Ishikawa (cell line): Measurements from ENCODE around the gene GYPC.

Experiments used
- CEBPB ChIP-seq: IDR thresholded peaks from 2 replicates; pipeline ENCODE4 v1.6.1; 2012
- CREB1 ChIP-seq: IDR thresholded peaks from 2 replicates; pipeline ENCODE4 v1.6.1; 2012; ENCODE audit warnings: low read depth
- EGR1 ChIP-seq: IDR thresholded peaks from 2 replicates; pipeline ENCODE4 v1.6.1; 2012
- EP300 ChIP-seq: IDR thresholded peaks from 2 replicates; pipeline ENCODE4 v1.6.1; 2012; ENCODE audit warnings: borderline replicate concordance
- FOXM1 ChIP-seq: IDR thresholded peaks from 2 replicates; pipeline ENCODE4 v1.6.1; 2012; ENCODE audit warnings: low read depth, borderline replicate concordance
- MAX ChIP-seq: IDR thresholded peaks from 2 replicates; pipeline ENCODE4 v1.6.1; 2012
- NFIC ChIP-seq: IDR thresholded peaks from 2 replicates; pipeline ENCODE4 v1.6.1; 2012
- RAD21 ChIP-seq: IDR thresholded peaks from 2 replicates; pipeline ENCODE4 v1.6.1; 2012; ENCODE audit warnings: low read depth
- TAF1 ChIP-seq: IDR thresholded peaks from 2 replicates; pipeline ENCODE4 v1.6.1; 2012; ENCODE audit warnings: low read depth, mild to moderate bottlenecking
- TCF12 ChIP-seq: IDR thresholded peaks from 2 replicates; pipeline ENCODE4 v1.6.1; 2012; ENCODE audit warnings: low read depth
- TEAD4 ChIP-seq: IDR thresholded peaks from 2 replicates; pipeline ENCODE4 v1.6.1; 2012
- YY1 ChIP-seq: IDR thresholded peaks from 2 replicates; pipeline ENCODE4 v1.6.1; 2012; ENCODE audit warnings: low read depth
- ZBTB7A ChIP-seq: IDR thresholded peaks from 2 replicates; pipeline ENCODE4 v1.6.1; 2012; ENCODE audit warnings: low read depth
- TF ChIP-seq, protein P1 (sequence below): IDR thresholded peaks from 2 replicates; pipeline ENCODE4 v1.6.1; 2012; ENCODE audit warnings: low read depth, mild to moderate bottlenecking
- TF ChIP-seq, protein P2 (sequence below): IDR thresholded peaks from 2 replicates; pipeline ENCODE4 v1.6.1; 2012

GYPC gene

DNA sequence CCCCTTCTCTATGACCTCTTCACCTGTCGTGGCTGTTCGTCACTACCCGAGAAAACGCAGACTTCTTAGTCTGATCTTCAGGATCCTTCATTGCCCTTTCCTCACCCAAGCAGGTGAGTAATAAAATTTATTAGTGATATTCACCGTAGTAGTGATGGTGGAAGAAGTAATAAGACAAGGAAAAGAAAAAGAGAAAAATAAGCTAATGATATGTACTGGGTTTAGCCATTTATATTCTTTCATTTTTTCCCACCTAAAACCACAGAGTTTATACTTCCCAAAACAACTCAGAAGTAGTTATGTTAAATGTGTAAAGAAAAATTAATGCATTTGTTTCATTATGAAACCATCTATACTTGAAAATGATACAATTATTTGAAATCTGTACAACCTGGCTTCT lies 19.7 kb downstream of the GYPC start:
- TF ChIP-seq MAX (no peak), EP300 (no peak), TCF12 (no peak), CEBPB (no peak), FOXM1 (no peak), ZBTB7A (no peak), NFIC (no peak), RAD21 (no peak), TEAD4 (no peak), EGR1 (no peak), TAF1 (no peak), CREB1 (no peak), YY1 (no peak)
- TF ChIP-seq, protein P1, sequence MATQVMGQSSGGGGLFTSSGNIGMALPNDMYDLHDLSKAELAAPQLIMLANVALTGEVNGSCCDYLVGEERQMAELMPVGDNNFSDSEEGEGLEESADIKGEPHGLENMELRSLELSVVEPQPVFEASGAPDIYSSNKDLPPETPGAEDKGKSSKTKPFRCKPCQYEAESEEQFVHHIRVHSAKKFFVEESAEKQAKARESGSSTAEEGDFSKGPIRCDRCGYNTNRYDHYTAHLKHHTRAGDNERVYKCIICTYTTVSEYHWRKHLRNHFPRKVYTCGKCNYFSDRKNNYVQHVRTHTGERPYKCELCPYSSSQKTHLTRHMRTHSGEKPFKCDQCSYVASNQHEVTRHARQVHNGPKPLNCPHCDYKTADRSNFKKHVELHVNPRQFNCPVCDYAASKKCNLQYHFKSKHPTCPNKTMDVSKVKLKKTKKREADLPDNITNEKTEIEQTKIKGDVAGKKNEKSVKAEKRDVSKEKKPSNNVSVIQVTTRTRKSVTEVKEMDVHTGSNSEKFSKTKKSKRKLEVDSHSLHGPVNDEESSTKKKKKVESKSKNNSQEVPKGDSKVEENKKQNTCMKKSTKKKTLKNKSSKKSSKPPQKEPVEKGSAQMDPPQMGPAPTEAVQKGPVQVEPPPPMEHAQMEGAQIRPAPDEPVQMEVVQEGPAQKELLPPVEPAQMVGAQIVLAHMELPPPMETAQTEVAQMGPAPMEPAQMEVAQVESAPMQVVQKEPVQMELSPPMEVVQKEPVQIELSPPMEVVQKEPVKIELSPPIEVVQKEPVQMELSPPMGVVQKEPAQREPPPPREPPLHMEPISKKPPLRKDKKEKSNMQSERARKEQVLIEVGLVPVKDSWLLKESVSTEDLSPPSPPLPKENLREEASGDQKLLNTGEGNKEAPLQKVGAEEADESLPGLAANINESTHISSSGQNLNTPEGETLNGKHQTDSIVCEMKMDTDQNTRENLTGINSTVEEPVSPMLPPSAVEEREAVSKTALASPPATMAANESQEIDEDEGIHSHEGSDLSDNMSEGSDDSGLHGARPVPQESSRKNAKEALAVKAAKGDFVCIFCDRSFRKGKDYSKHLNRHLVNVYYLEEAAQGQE = no peak
- TF ChIP-seq, protein P2, sequence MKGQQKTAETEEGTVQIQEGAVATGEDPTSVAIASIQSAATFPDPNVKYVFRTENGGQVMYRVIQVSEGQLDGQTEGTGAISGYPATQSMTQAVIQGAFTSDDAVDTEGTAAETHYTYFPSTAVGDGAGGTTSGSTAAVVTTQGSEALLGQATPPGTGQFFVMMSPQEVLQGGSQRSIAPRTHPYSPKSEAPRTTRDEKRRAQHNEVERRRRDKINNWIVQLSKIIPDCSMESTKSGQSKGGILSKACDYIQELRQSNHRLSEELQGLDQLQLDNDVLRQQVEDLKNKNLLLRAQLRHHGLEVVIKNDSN = no peak

- no peak for TF ChIP-seq RAD21
- no peak for TF ChIP-seq EGR1
- no peak for TF ChIP-seq ZBTB7A
- TF ChIP-seq YY1 = no peak
- TF ChIP-seq TEAD4 = no peak
- no peak for TF ChIP-seq TCF12
Measured at GRCh38 chr2:126676221-126677175, 20.5 kb downstream of the GYPC start.

GRCh38 chr2:126677176-126677538 lies 21.2 kb downstream of the GYPC start:
- TF ChIP-seq MAX = no peak
- TF ChIP-seq TCF12 = no peak
- no peak for TF ChIP-seq FOXM1
- TF ChIP-seq CREB1 = no peak
- TF ChIP-seq ZBTB7A = no peak
- TF ChIP-seq RAD21 = no peak
- no peak for TF ChIP-seq TEAD4
- no peak for TF ChIP-seq TAF1

DNA sequence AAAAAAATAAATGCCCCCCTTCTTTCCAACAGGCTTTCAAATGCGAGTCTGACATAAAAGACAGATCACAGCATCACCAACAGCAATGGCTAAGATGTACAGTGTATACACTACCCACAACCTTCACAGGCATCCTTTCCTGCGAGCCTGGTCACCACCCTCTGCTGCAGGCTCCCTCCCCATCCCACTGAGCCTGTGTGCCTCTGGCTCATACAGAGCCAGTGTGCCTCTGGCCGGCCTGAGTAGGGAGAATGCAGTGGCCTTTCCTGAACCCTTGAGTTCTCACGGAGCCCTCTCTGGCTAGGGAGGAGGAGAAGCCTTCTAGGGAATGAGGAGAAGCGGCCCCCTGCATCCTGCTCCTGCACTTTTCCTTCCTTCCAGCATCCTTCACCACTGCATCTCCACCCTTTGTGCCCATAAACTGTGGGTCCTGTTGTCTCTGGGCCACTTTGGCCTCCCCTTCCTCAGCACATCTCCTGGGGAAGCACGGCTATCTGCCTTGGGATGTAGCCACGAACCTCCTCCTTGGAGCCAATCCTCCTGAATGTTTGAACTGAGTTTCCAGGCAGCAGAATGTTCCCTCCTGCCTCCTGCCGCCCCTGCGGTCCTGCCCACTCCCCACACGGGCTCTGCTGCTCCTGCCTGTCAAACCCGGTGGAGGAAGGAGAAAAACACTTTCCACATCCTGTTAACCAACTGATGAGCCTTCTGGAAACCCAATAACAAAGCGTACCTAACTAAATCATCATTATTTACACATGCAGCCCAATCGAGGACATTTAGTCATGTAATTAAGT lies 22.5 kb downstream of the GYPC start:
- no peak for TF ChIP-seq FOXM1
- no peak for TF ChIP-seq CEBPB
- TF ChIP-seq EGR1 = no peak
- TF ChIP-seq TEAD4 = no peak
- TF ChIP-seq CREB1 = no peak
- no peak for TF ChIP-seq ZBTB7A
- no peak for TF ChIP-seq MAX
- TF ChIP-seq NFIC = no peak
- TF ChIP-seq TAF1 = no peak
- TF ChIP-seq, protein P2 = no peak
- TF ChIP-seq RAD21 = no peak
- TF ChIP-seq TCF12 = no peak
- no peak for TF ChIP-seq YY1
- no peak for TF ChIP-seq EP300
- TF ChIP-seq, protein P1 = no peak

DNA sequence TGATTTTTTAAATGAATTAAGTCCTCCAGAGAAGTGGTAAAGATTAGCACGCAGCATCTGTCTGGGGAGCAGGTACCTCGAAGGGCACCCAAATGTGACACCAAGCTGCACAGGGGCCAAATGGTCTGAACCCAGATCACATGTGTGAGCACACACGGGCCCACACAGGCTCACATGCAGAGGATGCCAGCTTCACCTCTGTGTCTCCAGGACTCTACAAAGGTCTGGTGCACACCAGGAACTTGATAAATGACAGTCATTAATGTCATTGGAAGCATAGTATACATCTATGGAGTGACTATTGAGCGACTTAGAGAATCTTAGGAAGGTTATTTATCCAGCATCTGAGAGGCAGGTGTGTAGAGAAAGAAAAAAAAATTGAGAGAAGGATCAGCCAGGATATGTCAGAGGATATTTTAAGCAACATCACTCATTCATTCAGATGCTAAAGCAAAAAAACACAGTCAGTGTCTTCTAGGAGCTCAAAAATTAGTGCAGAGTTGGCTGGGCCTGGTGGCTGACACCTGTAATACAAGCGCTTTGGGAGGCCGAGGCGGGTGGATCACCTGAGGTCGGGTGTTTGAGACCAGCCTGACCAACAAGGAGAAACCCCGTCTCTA lies 23.2 kb downstream of the GYPC start:
- no peak for TF ChIP-seq EP300
- TF ChIP-seq TCF12 = no peak
- TF ChIP-seq RAD21 = no peak
- TF ChIP-seq MAX = no peak
- no peak for TF ChIP-seq TAF1
- no peak for TF ChIP-seq CEBPB
- TF ChIP-seq EGR1 = no peak
- no peak for TF ChIP-seq CREB1
- TF ChIP-seq, protein P2 = no peak
- TF ChIP-seq FOXM1 = no peak
- no peak for TF ChIP-seq TEAD4
- no peak for TF ChIP-seq ZBTB7A
- no peak for TF ChIP-seq NFIC
- TF ChIP-seq YY1 = no peak
- TF ChIP-seq, protein P1 = no peak
